ENCODE data around the gene PTP4A2.

Gene PTP4A2

DNA sequence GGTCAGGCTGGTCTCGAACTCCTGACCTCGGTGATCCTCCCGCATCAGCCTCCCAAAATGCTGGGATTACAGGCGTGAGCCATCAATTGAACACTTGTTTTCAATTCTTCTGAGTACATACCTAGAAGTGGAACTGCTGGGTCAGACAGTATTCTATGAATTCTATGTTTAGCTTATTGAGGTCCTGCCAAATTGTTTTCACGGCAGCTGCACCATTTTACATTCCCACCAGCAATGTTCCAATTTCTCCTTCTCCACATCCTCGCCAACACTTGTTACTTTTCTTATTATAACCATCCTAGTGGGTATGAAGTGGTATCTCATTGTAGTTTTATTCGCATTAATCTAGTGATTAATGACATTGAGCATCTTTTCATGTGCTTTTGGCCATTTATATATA is 49.9 kb downstream of the PTP4A2 start:
- DNase-seq (ENCODE audit: low read depth in 2 of 2), result no peak

DNA sequence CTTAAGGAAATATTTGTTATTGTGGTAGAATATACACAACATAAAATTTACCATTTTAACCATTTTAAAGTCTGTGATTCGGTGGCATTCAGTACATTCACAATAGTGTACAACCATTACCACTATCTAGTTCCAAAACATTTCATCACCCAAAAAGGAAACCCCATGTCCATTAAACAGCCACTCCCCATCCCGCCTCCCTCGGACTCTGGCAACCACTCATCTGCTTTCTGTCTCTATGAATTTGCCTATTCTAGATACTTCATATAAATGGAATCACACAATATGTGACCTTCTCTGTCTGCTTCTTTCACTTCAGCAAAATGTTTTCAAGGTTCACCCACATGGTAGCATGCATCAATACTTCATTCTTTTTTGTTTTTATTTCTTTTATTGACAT is 51.3 kb downstream of the PTP4A2 start:
- no peak for DNase-seq (ENCODE audit: low read depth in 2 of 2)

DNA sequence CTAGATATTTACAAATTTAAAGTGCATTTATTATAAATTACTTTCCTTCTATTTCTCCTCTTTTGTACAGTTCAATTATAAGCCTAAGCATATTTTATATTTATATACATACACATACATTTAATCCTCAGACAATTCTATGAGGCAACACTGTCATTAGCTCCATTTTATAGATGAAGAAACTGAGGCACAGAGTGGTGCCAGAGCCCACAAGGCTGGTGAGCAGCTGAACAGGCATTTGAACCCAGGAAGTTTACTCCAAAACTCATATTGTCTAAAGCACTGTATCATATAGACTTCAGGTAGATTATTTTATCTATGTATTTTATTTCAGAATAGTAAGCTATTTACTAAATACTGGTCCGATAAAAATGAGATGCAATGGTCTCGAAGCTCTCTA is 52.3 kb downstream of the PTP4A2 start:
- DNase-seq (ENCODE audit: low read depth in 2 of 2), result no peak

DNA sequence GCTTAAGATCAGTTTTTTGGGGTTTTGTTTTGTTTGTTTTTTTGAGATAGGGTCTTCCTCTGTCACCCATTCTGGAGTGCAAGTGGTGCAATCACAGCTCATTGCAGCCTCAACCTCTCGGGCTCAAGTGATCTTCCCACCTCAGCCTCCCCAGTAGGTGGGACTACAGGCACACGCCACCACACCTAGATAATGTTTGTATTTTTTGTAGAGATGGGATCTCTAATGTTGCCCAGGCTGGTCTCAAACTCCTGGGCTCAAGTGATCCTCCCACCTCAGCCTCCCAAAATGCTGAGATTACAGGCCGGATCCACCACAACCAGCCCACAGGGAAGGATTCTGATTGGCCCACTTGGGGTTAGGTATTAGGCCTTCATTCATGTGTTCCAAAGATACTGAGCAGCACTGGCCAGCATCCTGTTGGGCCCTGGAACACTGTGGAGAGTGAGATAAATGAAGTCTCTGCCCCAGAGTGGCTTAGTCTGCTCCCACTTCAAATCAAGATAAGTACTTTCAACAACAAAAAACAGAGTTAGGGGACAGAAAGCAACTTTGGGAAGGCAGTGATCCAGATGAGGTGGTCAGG is 54.7 kb downstream of the PTP4A2 start:
- no peak for DNase-seq (ENCODE audit: low read depth in 2 of 2)

DNA sequence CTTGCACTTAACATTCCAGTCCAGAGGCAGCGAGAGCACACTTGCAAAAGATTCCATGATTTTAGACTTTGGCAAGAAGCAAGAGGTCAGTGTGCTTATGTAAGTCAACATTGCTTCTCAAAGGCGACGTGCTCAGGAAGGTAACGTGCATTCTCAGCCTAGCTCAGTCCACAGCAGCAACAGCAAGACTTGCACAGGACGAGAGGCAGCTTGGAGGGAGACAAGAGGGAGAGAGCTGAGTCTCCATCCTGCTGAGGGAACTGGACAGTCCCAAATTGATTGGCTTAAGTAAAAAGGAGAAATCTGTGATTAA is 56.5 kb downstream of the PTP4A2 start:
- DNase-seq (ENCODE audit: low read depth in 2 of 2), result no peak

DNA sequence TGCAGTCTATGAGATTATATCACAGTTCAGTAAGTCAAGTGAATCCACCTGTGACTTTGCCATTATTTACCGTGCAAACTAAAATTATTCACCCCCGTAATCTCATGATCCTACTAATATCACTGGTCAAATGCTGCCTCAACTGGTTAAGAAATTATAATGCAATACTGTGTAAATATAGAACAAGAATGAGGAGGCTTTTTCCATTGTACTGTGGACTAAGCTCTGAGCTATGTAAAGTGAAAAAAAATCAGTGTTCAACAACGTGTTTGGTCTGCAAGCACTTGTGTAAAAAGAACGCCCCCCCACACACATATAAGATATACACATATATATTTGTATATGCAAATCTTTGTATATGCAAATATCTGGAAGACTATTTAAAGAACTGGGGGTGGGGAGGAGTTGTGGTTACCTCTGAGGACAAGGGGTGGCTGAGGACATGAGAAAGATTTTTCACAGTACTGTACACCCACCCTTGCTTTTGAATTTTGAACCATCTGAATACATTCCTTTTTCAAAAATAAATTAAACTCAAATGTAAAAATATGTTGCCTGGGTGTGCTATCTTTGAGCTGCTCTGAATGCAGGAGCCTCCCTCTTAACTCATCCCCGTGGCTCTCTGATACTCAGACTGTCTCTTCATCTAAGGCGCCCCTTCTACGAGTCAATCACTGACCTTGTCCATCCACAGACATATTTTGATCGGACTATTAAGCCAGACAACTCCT is 57.0 kb downstream of the PTP4A2 start:
- no peak for DNase-seq (ENCODE audit: low read depth in 2 of 2)

DNA sequence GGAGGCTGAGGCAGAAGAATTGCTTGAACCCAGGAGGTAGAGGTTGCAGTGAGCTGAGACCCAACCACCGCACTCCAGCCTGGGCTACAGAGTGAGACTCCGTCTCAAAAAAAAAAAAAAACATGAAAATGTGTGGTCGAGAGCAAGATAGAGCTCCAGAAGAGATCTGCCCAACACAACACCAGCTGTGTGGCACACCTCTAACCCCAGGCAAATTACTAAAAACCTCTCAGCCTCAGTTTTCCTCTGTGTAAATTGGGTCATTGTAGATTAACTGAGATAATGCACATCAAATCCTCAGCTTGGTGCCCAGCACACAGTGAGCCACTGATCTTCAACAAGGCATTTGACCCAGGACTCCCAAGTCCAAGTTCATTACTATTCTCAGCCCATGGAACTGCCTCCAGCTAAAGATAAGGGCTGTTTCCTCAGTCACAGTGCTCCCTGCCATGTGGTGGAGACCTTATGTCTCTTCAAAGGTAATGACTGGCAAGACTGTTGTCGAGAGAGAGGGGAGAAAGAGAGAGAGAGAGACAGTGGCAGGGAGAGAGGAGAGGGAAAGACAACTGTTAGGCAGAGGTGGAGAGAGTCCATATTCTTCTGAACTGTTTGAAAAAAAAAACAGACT is 58.1 kb downstream of the PTP4A2 start:
- DNase-seq (ENCODE audit: low read depth in 2 of 2), result no peak

DNA sequence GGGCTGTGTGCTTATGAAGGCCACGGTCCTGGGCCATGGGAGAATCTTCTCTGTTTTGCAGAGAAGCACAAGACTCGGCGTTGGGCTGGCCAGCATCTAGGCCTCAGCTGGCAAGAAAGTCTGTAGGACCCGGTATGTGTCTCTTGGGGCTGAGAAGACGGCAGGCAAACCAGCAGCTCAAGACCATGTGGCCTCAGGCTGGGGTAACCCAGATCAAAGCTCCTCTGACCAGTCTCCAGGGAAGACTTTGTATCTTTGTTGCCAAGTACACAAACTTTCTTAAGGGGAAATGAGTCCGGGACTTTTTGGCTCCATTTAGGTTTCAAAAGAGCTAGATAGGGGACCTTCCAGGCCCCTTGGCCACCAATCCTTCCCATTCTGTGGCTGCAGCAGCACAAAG is 60.1 kb downstream of the PTP4A2 start:
- no peak for DNase-seq (ENCODE audit: low read depth in 2 of 2)

DNA sequence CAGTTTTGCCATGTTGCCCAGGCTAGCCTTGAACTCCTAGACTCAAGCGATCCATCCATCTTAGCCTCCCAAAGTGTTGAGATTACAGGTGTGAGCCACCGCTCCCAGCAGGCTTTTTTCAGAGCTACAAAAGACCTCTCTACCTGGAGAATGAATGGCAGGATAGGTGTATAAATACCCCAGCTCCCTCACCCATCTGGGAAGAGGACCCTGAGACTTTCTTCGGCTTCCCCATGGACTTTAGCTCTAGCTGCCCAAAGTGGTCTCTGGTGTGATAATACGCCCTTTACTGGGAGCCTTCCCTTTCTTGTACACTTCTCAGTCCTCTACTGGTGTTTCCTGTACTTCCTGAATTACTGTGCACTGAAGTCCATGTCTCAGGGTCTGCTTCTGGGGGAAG is 60.6 kb downstream of the PTP4A2 start:
- no peak for DNase-seq (ENCODE audit: low read depth in 2 of 2)

DNA sequence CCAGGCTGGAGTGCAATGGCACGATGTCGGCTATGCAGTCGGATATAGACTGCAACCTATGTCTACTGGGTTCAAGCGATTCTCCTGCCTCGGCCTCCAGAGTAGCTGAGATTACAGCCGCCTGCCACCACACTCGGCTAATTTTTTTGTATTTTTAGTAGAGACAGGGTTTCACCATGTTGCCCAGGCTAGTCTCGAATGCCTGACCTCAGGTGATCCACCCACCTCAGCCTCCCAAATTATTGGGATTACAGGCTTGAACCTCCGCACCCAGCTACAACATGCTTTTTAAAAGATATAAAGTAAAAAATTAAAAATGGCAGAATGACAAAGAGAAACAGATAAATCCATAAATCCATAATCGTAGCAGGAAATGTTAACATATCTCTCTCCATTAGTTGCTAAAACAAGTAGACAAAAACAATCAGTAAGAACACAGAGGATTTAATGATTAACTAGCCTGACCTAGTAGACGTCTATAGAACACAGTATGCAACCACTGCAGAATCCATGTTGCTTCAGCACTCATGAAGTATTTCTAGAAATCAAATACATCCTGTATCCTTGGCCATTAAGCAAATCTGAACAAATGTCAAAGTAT is 62.4 kb downstream of the PTP4A2 start:
- DNase-seq (ENCODE audit: low read depth in 2 of 2), result no peak

DNA sequence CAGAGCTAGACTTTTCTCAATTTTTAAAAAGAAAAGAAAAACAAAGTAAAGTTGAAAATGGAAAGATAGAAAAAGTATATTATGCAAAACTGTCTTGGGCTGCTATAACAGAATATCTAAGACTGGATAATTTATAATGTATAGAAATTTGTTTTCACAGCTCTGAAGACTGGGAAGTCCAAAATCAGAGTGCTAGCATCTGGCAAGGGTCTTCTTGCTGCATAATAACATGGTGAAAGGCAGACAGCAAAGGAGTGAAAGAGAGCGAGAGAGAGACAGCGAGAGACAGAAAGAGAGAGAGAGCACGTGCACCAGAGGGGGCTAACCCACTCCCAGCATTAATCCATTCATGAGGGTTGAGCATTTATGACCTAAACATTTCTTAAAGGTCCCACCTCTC is 63.2 kb downstream of the PTP4A2 start:
- DNase-seq (ENCODE audit: low read depth in 2 of 2), result no peak

DNA sequence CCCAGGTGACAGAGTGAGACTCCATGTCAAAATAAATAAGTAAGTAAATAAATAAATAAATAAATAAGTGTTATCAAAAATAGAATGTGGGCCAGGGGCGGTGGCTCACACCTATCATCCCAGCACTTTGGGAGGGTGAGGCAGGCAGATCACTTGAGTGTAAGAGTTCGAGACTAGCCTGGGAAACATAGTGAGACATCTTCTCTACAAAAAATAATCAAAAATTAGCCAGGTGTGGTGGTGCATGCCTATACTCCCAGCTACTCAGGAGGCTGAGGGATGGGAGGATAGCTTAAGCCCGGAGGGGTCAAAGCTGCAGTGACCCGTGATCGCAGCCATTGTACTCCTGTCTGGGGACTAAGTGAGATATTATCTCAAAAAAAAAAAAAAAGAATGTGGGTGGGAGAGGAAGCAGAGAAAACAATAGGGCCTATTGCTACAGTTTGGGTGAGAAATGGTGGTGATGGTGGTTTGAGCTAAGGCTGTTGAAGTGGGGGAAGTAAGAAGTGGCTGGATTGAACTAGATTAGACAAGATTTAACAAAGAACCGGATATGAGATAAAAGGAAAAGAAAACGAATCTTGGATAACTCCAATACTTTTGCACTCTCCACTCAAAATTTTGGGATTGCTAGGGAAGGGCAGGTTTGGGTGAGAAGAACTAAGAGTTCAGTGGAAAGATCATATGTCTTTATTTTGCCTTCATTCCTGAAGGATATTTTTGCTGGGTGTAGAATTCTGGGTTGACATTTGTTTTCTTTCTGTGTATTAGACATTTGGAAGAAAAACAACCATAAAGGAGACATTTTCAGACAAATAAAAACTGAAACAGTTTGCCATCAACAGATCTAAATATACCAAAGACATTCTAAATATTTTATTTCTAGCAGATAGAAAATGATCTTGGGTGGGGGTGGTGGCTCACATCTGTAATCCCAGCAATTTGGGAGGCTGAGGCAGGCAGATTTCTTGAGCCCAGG is 65.2 kb downstream of the PTP4A2 start:
- no peak for DNase-seq (ENCODE audit: low read depth in 2 of 2)

DNA sequence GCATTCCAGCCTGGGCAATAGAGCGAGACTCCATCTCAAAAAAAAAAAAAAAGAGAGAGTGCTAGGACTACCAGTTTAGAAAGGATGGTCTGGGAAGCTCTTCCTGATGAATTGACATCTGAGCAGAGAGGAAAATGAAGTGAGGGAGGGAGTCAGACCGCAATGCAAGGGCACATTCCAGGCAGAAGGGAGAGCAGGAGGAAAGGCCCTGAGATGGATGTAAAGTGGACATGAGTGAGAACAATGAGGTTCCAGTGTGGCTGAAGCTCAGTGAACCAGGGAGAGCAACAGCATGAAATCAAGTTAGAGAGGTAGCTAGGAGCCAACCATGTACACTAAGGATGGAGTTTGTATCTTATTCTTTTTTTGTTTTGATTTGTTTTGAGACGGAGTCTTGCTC is 66.5 kb downstream of the PTP4A2 start:
- no peak for DNase-seq (ENCODE audit: low read depth in 2 of 2)

DNA sequence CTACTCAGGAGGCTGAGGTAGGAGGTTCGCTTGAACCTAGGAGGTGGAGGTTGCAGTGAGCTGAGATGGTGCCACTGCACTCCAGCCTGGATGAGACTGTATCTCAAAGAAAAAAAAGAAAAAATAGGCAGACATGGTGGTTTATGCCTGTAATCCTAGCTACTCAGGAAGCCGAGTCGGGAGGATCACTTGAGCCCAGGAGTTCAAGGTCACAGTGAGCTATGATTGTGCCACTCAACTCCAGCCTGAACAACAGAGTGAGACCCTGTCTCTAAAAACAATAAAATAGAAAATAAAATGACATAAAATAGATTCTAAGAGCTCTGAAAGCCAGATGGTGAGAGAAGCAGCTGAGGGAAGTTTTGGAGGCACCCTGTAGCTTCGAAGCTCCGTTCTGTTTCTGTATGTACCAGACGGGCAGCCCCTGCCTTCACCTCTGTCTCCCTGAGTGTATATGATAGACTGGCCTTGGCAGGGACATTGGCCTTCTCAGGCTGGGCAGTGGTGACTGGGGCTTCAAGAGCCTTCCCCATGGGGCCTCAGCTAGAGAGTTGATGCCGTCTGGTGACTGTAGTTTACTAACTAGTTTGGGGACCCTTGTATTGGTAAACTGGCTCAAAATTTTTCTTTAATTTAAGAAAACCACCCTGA is 68.0 kb downstream of the PTP4A2 start:
- DNase-seq (ENCODE audit: low read depth in 2 of 2), result no peak

DNA sequence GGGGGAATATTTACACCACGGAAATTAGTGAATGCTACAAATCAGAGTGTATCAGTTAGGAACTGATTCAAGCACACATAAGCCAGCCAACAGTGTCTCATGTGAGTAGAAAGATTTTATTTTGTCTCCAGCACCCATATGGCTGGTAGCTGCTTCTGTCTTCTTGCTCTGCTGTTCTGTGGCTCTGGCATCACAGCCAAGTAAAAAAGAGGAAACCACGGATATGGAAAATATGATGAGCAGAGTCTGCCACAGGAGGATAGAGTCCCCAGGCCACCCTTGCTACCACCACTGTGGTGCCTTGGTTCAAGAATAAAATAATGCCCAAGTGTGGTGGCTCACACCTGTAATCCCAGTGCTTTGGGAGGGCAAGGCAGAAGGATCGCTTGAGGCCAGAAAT is 68.7 kb downstream of the PTP4A2 start:
- DNase-seq (ENCODE audit: low read depth in 2 of 2), result no peak

DNA sequence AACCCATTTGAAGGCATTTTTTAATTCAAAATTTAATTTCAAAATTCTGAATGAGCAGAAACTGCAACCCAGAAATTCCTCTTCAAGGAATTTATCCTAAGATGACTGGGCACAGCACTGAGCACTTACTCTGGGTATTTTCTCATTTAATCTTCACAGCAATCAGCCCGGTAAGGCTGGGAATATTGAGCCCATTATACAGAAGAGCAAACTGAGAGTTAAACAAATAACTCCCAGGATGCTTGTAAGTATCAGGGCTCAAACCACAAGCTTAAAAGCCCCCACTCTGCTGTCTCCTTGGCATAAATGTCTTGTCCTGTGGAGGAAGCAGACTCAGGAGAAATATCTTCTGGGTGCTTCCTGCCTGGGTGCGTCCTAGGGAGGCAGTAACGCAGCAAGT is 69.3 kb downstream of the PTP4A2 start:
- no peak for DNase-seq (ENCODE audit: low read depth in 2 of 2)

DNA sequence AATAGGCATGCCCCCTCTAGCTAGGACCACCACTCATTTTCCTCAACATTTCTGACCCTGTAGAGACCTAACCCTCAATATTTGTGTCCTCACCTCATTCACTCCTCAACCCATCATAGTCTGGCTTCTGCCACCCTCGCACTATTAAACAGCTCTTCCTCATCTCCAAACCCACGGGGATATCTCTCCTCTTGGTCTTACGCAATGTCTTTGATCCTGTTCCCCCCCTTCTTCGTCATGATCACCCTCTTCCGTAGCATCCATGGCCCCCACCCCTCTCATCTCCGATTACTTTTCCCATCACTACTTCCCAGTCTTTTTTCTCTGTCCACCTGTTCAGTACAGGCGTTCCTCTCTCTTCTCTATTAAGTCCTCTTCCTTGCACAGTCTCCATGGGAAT is 70.6 kb downstream of the PTP4A2 start:
- DNase-seq (ENCODE audit: low read depth in 2 of 2), result no peak

DNA sequence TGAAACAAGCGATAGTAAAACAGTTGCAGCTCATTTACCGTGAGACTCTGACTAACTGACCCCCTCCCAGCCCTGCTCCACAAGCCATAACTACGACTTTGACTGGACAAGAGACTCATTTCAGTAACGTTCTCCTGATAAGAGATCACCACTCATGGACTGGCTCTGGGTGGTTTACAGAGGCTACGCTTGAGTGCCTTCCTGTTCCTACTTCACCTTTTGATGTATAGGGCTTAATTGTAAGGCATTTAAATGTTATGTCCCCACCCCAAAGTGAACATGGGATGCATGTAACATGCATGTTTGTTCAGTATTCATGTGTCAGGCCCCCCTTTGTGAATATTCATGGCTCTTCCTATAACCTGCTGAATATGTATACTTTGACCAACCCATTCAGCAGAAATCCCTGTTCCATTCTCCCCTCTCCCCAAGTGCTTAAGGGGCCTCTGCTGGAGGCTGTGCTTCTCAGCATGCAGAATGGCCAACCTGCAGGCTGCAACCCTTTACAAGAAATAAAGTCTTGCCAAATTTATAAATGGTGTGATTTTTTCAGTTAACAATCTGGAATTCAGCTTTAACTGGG is 71.6 kb downstream of the PTP4A2 start:
- no peak for DNase-seq (ENCODE audit: low read depth in 2 of 2)

DNA sequence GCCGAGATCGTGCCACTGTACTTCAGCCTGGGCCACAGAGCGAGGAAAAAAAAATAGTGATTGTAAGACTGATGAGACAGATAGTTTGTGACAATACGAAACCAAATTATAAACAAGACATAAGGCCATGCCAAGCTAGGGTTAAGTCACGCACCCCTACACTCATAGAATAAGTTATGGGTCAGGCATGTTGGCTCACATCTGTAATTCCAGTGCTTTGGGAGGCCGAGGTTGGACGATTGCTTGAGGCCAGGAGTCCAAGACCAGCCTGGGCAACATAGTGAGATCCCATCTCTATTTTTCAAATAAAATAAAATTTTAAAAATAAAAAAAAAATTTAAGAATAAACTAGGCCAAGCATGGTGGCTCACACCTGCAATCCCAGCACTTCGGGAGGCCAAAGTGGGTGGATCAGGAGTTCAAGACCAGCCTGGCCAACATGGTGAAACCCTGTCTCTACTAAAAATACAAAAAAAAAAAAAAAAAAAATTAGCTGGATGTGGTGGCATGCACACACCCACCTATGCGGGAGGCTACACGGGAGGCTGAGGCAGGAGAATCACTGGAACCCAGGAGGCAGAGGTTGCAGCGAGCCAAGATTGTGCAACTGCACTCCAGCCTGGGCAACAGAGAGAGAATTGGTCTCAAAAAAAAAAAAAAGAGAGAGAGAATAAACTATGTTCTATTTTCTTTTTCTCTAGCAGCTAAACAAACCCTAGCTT is 72.3 kb downstream of the PTP4A2 start:
- no peak for DNase-seq (ENCODE audit: low read depth in 2 of 2)

DNA sequence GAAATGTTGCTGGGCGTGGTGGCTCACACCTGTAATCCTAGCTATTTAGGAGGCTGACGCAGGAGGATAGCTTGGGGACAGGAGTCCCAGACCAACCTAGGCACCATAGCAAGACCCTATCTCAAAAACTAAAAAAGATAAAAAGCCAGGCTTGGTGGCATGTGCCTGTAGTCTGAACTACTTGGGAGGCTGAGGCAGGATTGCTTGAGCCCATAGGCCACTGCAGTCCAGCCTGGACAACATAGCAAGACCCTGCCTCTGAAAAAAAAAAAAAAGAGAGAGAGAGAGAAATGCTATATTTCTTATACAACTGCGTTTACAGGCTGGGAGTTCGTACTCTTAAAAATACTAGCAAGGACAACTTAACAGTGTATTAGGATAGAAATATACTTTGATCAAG is 76.1 kb downstream of the PTP4A2 start:
- no peak for DNase-seq (ENCODE audit: low read depth in 2 of 2)

DNA sequence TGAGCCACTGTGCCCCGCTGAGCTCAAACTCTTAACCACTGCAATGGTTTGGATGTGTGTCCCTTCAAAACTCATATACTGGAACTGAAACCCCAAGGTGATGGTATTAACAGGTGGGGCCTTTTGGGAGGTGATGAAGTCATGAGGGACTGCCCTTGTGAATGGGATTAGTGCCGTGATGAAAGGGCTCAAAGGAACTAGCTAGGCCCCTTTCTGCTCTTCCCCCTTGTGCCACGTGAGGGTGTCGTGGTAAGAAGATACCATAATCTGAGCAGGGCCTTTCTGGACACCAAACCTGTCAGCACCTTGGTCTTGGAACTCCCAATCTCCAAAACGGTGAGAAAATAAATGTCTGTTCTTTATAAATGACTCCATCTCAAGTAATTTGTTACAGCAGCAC is 76.8 kb downstream of the PTP4A2 start:
- no peak for DNase-seq (ENCODE audit: low read depth in 2 of 2)
